Adipocyte (in vitro differentiated cells): ENCODE measurements around the gene TEK.

Experiments used
- DNase-seq: peaks from one replicate; pipeline ENCODE4 v3.0.0-alpha.2; 2015; ENCODE audit warnings: low read depth
- H3K27me3 ChIP-seq: replicated peaks from 2 replicates; pipeline ENCODE4 v1.7.0; 2013; ENCODE audit warnings: mild to moderate bottlenecking, low read length, moderate library complexity; ENCODE audit not compliant: control insufficient read depth, insufficient read depth
- H3K36me3 ChIP-seq: 2 replicates; pipeline ENCODE4 v1.7.0; 2013; ENCODE audit warnings: low read length, mild to moderate bottlenecking, moderate library complexity; ENCODE audit not compliant: control insufficient read depth, insufficient read depth, severe bottlenecking
- H3K4me1 ChIP-seq: 2 replicates; pipeline ENCODE4 v1.7.0; 2013; ENCODE audit warnings: mild to moderate bottlenecking, low read length, moderate library complexity; ENCODE audit not compliant: control insufficient read depth, insufficient read depth
- H3K4me3 ChIP-seq: 2 replicates; pipeline ENCODE4 v1.7.0; 2013; ENCODE audit warnings: mild to moderate bottlenecking, low read length, moderate library complexity
- H3K9ac ChIP-seq: 2 replicates; pipeline ENCODE4 v1.7.0; 2013; ENCODE audit warnings: mild to moderate bottlenecking, low read length, moderate library complexity
- H3K9me3 ChIP-seq: 2 replicates; pipeline ENCODE4 v1.7.0; 2013; ENCODE audit warnings: mild to moderate bottlenecking, low read length, moderate library complexity; ENCODE audit not compliant: control insufficient read depth

TEK gene

GRCh38 chr9:27108981-27109541, at the start of gene TEK:
TEK (plus strand) TSS chr9:27109225; CDS start chr9:27109591, 366 bp downstream.
- DNase-seq: no peak
- Histone ChIP-seq H3K27me3 (no peaks in the 10 kb centered on the region), H3K36me3 (no peaks in the 10 kb centered on the region), H3K4me3 (peak within 1 kb of the TSS; percentile 59), H3K9ac (peak within 1 kb of the TSS; percentile 42), H3K9me3 (no peaks in the 10 kb centered on the region), H3K4me1 (peaks cover 11% of the 10 kb centered on the region)

- no peak overlapping the region for H3K4me3 ChIP-seq
- H3K9me3 ChIP-seq: no peaks in the 10 kb centered on the region
- H3K4me1 ChIP-seq: peaks cover 7% of the 10 kb centered on the region
- peaks cover 8% of the 10 kb centered on the region for H3K36me3 ChIP-seq
- no peak for DNase-seq
- no peaks in the 10 kb centered on the region for H3K27me3 ChIP-seq
- H3K9ac ChIP-seq: no peak overlapping the region
These were observed 49.6 kb upstream of the TEK start for GRCh38 chr9:27059412-27059811.

- Histone ChIP-seq H3K4me1 (peaks cover 2% of the 10 kb centered on the region), H3K9me3 (no peaks in the 10 kb centered on the region), H3K27me3 (no peaks in the 10 kb centered on the region), H3K4me3 (no peak overlapping the region), H3K36me3 (peaks cover 8% of the 10 kb centered on the region), H3K9ac (no peak overlapping the region)
- DNase-seq: no peak
These were observed 49.1 kb upstream of the TEK start for GRCh38 chr9:27059907-27060306.

- H3K4me3 ChIP-seq: no peak overlapping the region
- H3K4me1 ChIP-seq: no peaks in the 10 kb centered on the region
- H3K9me3 ChIP-seq: no peaks in the 10 kb centered on the region
- DNase-seq: no peak
- H3K36me3 ChIP-seq: no peaks in the 10 kb centered on the region
- no peak overlapping the region for H3K9ac ChIP-seq
- no peaks in the 10 kb centered on the region for H3K27me3 ChIP-seq
These were observed 43.7 kb upstream of the TEK start for GRCh38 chr9:27065288-27065687.

GRCh38 chr9:27073841-27074728, 34.9 kb upstream of the TEK start:
- no peak overlapping the region for H3K9ac ChIP-seq
- no peak overlapping the region for H3K4me3 ChIP-seq
- H3K9me3 ChIP-seq: no peaks in the 10 kb centered on the region
- no peak for DNase-seq
- H3K27me3 ChIP-seq: no peaks in the 10 kb centered on the region
- peaks cover 4% of the 10 kb centered on the region for H3K36me3 ChIP-seq
- H3K4me1 ChIP-seq: no peaks in the 10 kb centered on the region

GRCh38 chr9:27078685-27079084, 30.3 kb upstream of the TEK start:
- H3K4me1 ChIP-seq: no peaks in the 10 kb centered on the region
- no peaks in the 10 kb centered on the region for H3K9me3 ChIP-seq
- H3K27me3 ChIP-seq: no peaks in the 10 kb centered on the region
- H3K4me3 ChIP-seq: no peak overlapping the region
- no peak overlapping the region for H3K9ac ChIP-seq
- peaks cover 6% of the 10 kb centered on the region for H3K36me3 ChIP-seq
- DNase-seq: no peak

- peaks cover 3% of the 10 kb centered on the region for H3K36me3 ChIP-seq
- no peaks in the 10 kb centered on the region for H3K9me3 ChIP-seq
- no peaks in the 10 kb centered on the region for H3K27me3 ChIP-seq
- H3K4me1 ChIP-seq: peaks cover 27% of the 10 kb centered on the region
- no peak overlapping the region for H3K9ac ChIP-seq
- DNase-seq: no peak
- H3K4me3 ChIP-seq: no peak overlapping the region
These were observed 23.6 kb upstream of the TEK start for GRCh38 chr9:27085456-27085855.

GRCh38 chr9:27086818-27087680, 22.0 kb upstream of the TEK start:
- Histone ChIP-seq H3K9ac (no peak overlapping the region), H3K9me3 (no peaks in the 10 kb centered on the region), H3K27me3 (no peaks in the 10 kb centered on the region), H3K4me3 (no peak overlapping the region), H3K36me3 (no peaks in the 10 kb centered on the region), H3K4me1 (peaks cover 27% of the 10 kb centered on the region)
- DNase-seq: peak; percentile 83

GRCh38 chr9:27088981-27089380, 20.0 kb upstream of the TEK start:
- Histone ChIP-seq H3K9ac (no peak overlapping the region), H3K27me3 (no peaks in the 10 kb centered on the region), H3K4me3 (no peak overlapping the region), H3K36me3 (no peaks in the 10 kb centered on the region), H3K4me1 (peaks cover 29% of the 10 kb centered on the region), H3K9me3 (no peaks in the 10 kb centered on the region)
- peak; percentile 53 for DNase-seq

- Histone ChIP-seq H3K27me3 (no peaks in the 10 kb centered on the region), H3K36me3 (no peaks in the 10 kb centered on the region), H3K4me3 (no peak overlapping the region), H3K9me3 (no peaks in the 10 kb centered on the region), H3K4me1 (peaks cover 36% of the 10 kb centered on the region), H3K9ac (no peak overlapping the region)
- DNase-seq: no peak
These were observed 19.3 kb upstream of the TEK start for GRCh38 chr9:27089706-27090105.

GRCh38 chr9:27090231-27090630, 18.8 kb upstream of the TEK start:
- no peaks in the 10 kb centered on the region for H3K36me3 ChIP-seq
- H3K9me3 ChIP-seq: no peaks in the 10 kb centered on the region
- no peak overlapping the region for H3K9ac ChIP-seq
- DNase-seq: peak; percentile 44
- peaks cover 41% of the 10 kb centered on the region for H3K4me1 ChIP-seq
- no peak overlapping the region for H3K4me3 ChIP-seq
- no peaks in the 10 kb centered on the region for H3K27me3 ChIP-seq
